Measurements from ENCODE around the gene ADAMTS16. TPM values are rescaled to one million over a fixed set of nuclear protein-coding genes. Genes with fewer than 3 reads are reported as not detected.

ADAMTS16 gene
- total RNA-seq, 1 experiment from 2014 or later = 30.1 TPM

GRCh38 chr5:5315068-5315980, 175.2 kb downstream of the ADAMTS16 start (continued):
- TF ChIP-seq ARID4B (CRISPR knock-in tag; IDR thresholded peaks at IDR 0.05; ENCODE audit: borderline replicate concordance) (no peak), USF2 (CRISPR knock-in tag; IDR thresholded peaks at IDR 0.05) (no peak), GTF2I (CRISPR knock-in tag; conservative IDR thresholded peaks at IDR 0.05) (no peak), NFYB (CRISPR knock-in tag; conservative IDR thresholded peaks at IDR 0.05; ENCODE audit: low read depth) (no peak)

- Mint-ChIP-seq H3K4me3 (no peak overlapping the region), H3K27me3 (ENCODE audit: low read depth) (no peaks in the 10 kb centered on the region; the same call in 1 of the 2 replicates), H3K4me1 (peaks cover 52% of the 10 kb centered on the region), H3K9me3 (peaks cover 13% of the 10 kb centered on the region), H3K27ac (no peak overlapping the region), H3K36me3 (peaks cover 20% of the 10 kb centered on the region)
- ATAC-seq (no peak), DNase-seq (ENCODE audit: low spot score) (no peak)
- POLR2A ChIA-PET = no interaction called here
- CTCF ChIA-PET = no interaction called here
- TF ChIP-seq, protein P1, sequence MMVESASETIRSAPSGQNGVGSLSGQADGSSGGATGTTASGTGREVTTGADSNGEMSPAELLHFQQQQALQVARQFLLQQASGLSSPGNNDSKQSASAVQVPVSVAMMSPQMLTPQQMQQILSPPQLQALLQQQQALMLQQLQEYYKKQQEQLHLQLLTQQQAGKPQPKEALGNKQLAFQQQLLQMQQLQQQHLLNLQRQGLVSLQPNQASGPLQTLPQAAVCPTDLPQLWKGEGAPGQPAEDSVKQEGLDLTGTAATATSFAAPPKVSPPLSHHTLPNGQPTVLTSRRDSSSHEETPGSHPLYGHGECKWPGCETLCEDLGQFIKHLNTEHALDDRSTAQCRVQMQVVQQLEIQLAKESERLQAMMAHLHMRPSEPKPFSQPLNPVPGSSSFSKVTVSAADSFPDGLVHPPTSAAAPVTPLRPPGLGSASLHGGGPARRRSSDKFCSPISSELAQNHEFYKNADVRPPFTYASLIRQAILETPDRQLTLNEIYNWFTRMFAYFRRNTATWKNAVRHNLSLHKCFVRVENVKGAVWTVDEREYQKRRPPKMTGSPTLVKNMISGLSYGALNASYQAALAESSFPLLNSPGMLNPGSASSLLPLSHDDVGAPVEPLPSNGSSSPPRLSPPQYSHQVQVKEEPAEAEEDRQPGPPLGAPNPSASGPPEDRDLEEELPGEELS (CRISPR knock-in tag; IDR thresholded peaks at IDR 0.05) = no peak
- no peak for TF ChIP-seq ATF1 (CRISPR knock-in tag; IDR thresholded peaks at IDR 0.05)
- no peak for TF ChIP-seq SMAD4 (CRISPR knock-in tag; IDR thresholded peaks at IDR 0.05)
- TF ChIP-seq TEAD1 (CRISPR knock-in tag; IDR thresholded peaks at IDR 0.05) = no peak
- TF ChIP-seq IRF2 (CRISPR knock-in tag; IDR thresholded peaks at IDR 0.05; ENCODE audit: borderline replicate concordance, low read depth) = no peak
- TF ChIP-seq, protein P2, sequence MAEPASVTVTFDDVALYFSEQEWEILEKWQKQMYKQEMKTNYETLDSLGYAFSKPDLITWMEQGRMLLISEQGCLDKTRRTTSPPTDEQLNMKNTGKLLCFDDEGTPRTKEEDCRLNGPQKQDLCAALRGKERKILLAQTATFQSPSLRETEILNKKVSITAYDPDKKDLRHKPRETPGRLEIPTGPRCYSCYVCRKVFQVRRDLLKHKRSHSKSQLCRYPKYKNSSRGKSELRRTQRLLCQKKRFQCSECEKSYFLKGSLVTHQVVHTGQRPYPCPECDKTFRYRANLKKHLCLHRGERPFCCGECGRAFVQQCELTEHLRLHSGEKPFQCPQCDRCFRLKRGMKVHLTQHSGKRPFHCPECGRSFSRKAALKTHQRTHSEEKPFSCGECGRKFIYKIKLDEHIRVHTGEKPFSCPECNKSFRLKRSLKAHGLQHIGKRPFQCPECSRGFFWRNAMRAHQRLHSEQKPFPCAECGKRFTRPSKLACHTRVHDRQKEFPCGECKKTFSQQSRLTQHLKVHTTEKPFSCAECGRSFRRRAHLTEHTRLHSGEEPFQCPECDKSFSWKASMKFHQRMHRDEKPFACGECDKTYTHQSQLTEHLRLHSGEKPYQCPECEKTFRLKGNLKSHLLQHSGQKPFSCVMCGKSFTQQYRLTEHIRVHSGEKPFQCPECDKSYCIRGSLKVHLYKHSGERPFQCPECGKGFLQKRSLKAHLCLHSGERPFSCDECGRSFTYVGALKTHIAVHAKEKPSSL (CRISPR knock-in tag; conservative IDR thresholded peaks at IDR 0.05) = no peak
- TF ChIP-seq JUN (CRISPR knock-in tag; IDR thresholded peaks at IDR 0.05) = no peak
- TF ChIP-seq ZNF232 (CRISPR knock-in tag; IDR thresholded peaks at IDR 0.05) = no peak
- TF ChIP-seq NR2C2 (CRISPR knock-in tag; IDR thresholded peaks at IDR 0.05) = no peak
- TF ChIP-seq GABPB1 (CRISPR knock-in tag; IDR thresholded peaks at IDR 0.05) = no peak
- TF ChIP-seq USF2 (CRISPR knock-in tag; IDR thresholded peaks at IDR 0.05) = no peak
- TF ChIP-seq, protein P3, sequence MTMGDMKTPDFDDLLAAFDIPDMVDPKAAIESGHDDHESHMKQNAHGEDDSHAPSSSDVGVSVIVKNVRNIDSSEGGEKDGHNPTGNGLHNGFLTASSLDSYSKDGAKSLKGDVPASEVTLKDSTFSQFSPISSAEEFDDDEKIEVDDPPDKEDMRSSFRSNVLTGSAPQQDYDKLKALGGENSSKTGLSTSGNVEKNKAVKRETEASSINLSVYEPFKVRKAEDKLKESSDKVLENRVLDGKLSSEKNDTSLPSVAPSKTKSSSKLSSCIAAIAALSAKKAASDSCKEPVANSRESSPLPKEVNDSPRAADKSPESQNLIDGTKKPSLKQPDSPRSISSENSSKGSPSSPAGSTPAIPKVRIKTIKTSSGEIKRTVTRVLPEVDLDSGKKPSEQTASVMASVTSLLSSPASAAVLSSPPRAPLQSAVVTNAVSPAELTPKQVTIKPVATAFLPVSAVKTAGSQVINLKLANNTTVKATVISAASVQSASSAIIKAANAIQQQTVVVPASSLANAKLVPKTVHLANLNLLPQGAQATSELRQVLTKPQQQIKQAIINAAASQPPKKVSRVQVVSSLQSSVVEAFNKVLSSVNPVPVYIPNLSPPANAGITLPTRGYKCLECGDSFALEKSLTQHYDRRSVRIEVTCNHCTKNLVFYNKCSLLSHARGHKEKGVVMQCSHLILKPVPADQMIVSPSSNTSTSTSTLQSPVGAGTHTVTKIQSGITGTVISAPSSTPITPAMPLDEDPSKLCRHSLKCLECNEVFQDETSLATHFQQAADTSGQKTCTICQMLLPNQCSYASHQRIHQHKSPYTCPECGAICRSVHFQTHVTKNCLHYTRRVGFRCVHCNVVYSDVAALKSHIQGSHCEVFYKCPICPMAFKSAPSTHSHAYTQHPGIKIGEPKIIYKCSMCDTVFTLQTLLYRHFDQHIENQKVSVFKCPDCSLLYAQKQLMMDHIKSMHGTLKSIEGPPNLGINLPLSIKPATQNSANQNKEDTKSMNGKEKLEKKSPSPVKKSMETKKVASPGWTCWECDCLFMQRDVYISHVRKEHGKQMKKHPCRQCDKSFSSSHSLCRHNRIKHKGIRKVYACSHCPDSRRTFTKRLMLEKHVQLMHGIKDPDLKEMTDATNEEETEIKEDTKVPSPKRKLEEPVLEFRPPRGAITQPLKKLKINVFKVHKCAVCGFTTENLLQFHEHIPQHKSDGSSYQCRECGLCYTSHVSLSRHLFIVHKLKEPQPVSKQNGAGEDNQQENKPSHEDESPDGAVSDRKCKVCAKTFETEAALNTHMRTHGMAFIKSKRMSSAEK (CRISPR knock-in tag; IDR thresholded peaks at IDR 0.05; ENCODE audit: borderline replicate concordance) = no peak
- no peak for TF ChIP-seq ZNF219 (CRISPR knock-in tag; IDR thresholded peaks at IDR 0.05; ENCODE audit: borderline replicate concordance)
- no peak for TF ChIP-seq ZBTB43 (CRISPR knock-in tag; IDR thresholded peaks at IDR 0.05)
- TF ChIP-seq ZNF138 (CRISPR knock-in tag; conservative IDR thresholded peaks at IDR 0.05) = no peak
These were observed 176.2 kb downstream of the ADAMTS16 start for GRCh38 chr5:5316334-5316733.

Measured in WTC11 (cell line).